HEK293 (cell line): ENCODE results near the gene CPEB3.

Experiments used
- CTCF ChIA-PET: fragments of 350-600 bp; formaldehyde crosslinking; extraction: SDS; loops from one replicate; lab custom pipeline; 2021; ENCODE audit warnings: antibody characterized with exemption; lab: Yijun Ruan, JAX
- POLR2A ChIA-PET: fragments of 300-600 bp; formaldehyde crosslinking; extraction: SDS; loops from one replicate; lab custom pipeline; 2020; ENCODE audit warnings: antibody characterized with exemption, inconsistent platforms; lab: Yijun Ruan, JAX
- H3K27ac ChIP-seq: fragments of 200-500 bp; sonication (Bioruptor generic); 2 replicates; pipeline ENCODE4 v1.5.1; 2014; ENCODE audit warnings: low read depth, low read length, control low read depth, inconsistent platforms; ENCODE audit errors: extremely low read depth
- H3K36me3 ChIP-seq, 2 experiments: fragments of 200-500 bp in 1 of 2; sonication (Bioruptor generic) in 1 of 2; 1 replicate in 1 of 2; 2 replicates in 1 of 2; pipeline ENCODE4 v1.5.1; 2014 to 2017; ENCODE audit warnings: inconsistent platforms in 2 of 2, low read length in 2 of 2; ENCODE audit not compliant: control insufficient read depth in 2 of 2, insufficient read depth in 1 of 2
- H3K4me1 ChIP-seq: fragments of 200-500 bp; sonication (Bioruptor generic); 2 replicates; pipeline ENCODE4 v1.5.1; 2014; ENCODE audit warnings: mild to moderate bottlenecking, low read length, inconsistent platforms; ENCODE audit not compliant: control insufficient read depth, insufficient read depth
- H3K4me3 ChIP-seq: 2 replicates; pipeline ENCODE4 v1.5.1; 2011; ENCODE audit warnings: low read depth, mild to moderate bottlenecking, control low read depth, low read length, moderate library complexity
- H3K9me3 ChIP-seq: fragments of 200-500 bp; sonication (Bioruptor generic); 2 replicates; pipeline ENCODE4 v1.5.1; 2014; ENCODE audit warnings: low read depth, low read length, inconsistent platforms; ENCODE audit not compliant: control insufficient read depth, insufficient read depth
- BCL6B ChIP-seq: fragments of 450-650 bp; formaldehyde crosslinking; IDR thresholded peaks from 2 replicates; pipeline ENCODE4 v1.5.1; 2017; ENCODE audit warnings: missing biosample characterization, missing genetic modification characterization
- HOXA7 ChIP-seq: sonication (generic); formaldehyde crosslinking; IDR thresholded peaks from 2 replicates; pipeline ENCODE4 v1.8.1; 2022; ENCODE audit warnings: missing genetic modification reagents, borderline replicate concordance
- KLF9 ChIP-seq: fragments of 450-650 bp; formaldehyde crosslinking; IDR thresholded peaks from 2 replicates; pipeline ENCODE4 v1.5.1; 2016; ENCODE audit warnings: missing biosample characterization, missing genetic modification characterization, low read depth
- MEIS1 ChIP-seq: sonication (generic); formaldehyde crosslinking; IDR thresholded peaks from 2 replicates; pipeline ENCODE4 v1.8.1; 2022; ENCODE audit warnings: missing genetic modification reagents, mild to moderate bottlenecking, borderline replicate concordance
- RBAK ChIP-seq: fragments of 450-650 bp; formaldehyde crosslinking; IDR thresholded peaks from 2 replicates; pipeline ENCODE4 v1.5.1; 2016; ENCODE audit warnings: missing biosample characterization, missing genetic modification characterization
- SALL2 ChIP-seq: fragments of 450-650 bp; formaldehyde crosslinking; IDR thresholded peaks from 2 replicates; pipeline ENCODE4 v1.5.0; 2017; ENCODE audit warnings: missing biosample characterization, mild to moderate bottlenecking, missing genetic modification characterization, borderline replicate concordance
- SCRT2 ChIP-seq: fragments of 450-650 bp; formaldehyde crosslinking; IDR thresholded peaks from 2 replicates; pipeline ENCODE4 v1.5.1; 2016; ENCODE audit warnings: missing biosample characterization, missing genetic modification characterization
- ZBTB48 ChIP-seq: fragments of 450-650 bp; formaldehyde crosslinking; IDR thresholded peaks from 2 replicates; pipeline ENCODE4 v1.5.1; 2016; ENCODE audit warnings: missing biosample characterization, missing genetic modification characterization
- ZBTB7A ChIP-seq: fragments of 450-650 bp; formaldehyde crosslinking; IDR thresholded peaks from 2 replicates; pipeline ENCODE4 v1.5.1; 2016; ENCODE audit warnings: low read depth, missing biosample characterization, missing genetic modification characterization
- ZNF146 ChIP-seq: fragments of 450-650 bp; formaldehyde crosslinking; IDR thresholded peaks from 2 replicates; pipeline ENCODE4 v1.5.1; 2016; ENCODE audit warnings: missing biosample characterization, missing genetic modification characterization
- ZNF174 ChIP-seq: fragments of 450-650 bp; formaldehyde crosslinking; IDR thresholded peaks from 2 replicates; pipeline ENCODE4 v1.5.0; 2017; ENCODE audit warnings: missing biosample characterization, mild to moderate bottlenecking, missing genetic modification characterization
- ZNF175 ChIP-seq: fragments of 450-650 bp; formaldehyde crosslinking; IDR thresholded peaks from 2 replicates; pipeline ENCODE4 v1.5.1; 2016; ENCODE audit warnings: missing biosample characterization, missing genetic modification characterization
- ZNF302 ChIP-seq: fragments of 450-650 bp; formaldehyde crosslinking; IDR thresholded peaks from 2 replicates; pipeline ENCODE4 v1.5.1; 2016; ENCODE audit warnings: missing biosample characterization, missing genetic modification characterization, low read depth
- ZNF391 ChIP-seq: fragments of 450-650 bp; formaldehyde crosslinking; IDR thresholded peaks from 2 replicates; pipeline ENCODE4 v1.5.1; 2016; ENCODE audit warnings: low read depth, missing biosample characterization, missing genetic modification characterization, borderline replicate concordance
- ZNF398 ChIP-seq: fragments of 450-650 bp; formaldehyde crosslinking; IDR thresholded peaks from 2 replicates; pipeline ENCODE4 v1.5.1; 2017; ENCODE audit warnings: missing biosample characterization, missing genetic modification characterization
- ZNF473 ChIP-seq: fragments of 450-650 bp; formaldehyde crosslinking; IDR thresholded peaks from 2 replicates; pipeline ENCODE4 v1.5.1; 2017; ENCODE audit warnings: missing biosample characterization, missing genetic modification characterization
- ZNF48 ChIP-seq: fragments of 450-650 bp; formaldehyde crosslinking; IDR thresholded peaks from 2 replicates; pipeline ENCODE4 v1.5.1; 2016; ENCODE audit warnings: missing biosample characterization, missing genetic modification characterization
- ZNF558 ChIP-seq: fragments of 450-650 bp; formaldehyde crosslinking; IDR thresholded peaks from 2 replicates; pipeline ENCODE4 v1.5.1; 2016; ENCODE audit warnings: missing biosample characterization, missing genetic modification characterization
- ZNF610 ChIP-seq: fragments of 450-650 bp; formaldehyde crosslinking; IDR thresholded peaks from 2 replicates; pipeline ENCODE4 v1.5.1; 2016; ENCODE audit warnings: missing biosample characterization, missing genetic modification characterization, borderline replicate concordance
- ZNF692 ChIP-seq: fragments of 450-650 bp; formaldehyde crosslinking; IDR thresholded peaks from 2 replicates; pipeline ENCODE4 v1.5.1; 2016; ENCODE audit warnings: missing biosample characterization, missing genetic modification characterization
- TF ChIP-seq, protein P1 (sequence below): fragments of 450-650 bp; formaldehyde crosslinking; IDR thresholded peaks from 2 replicates; pipeline ENCODE4; 2016; ENCODE audit warnings: missing biosample characterization, missing genetic modification characterization
- TF ChIP-seq, protein P2 (sequence below): fragments of 450-650 bp; IDR thresholded peaks from 2 replicates; pipeline ENCODE4 v1.5.1; 2018; ENCODE audit warnings: missing biosample characterization, mild to moderate bottlenecking, missing genetic modification characterization
- TF ChIP-seq, protein P3 (sequence below): fragments of 450-650 bp; formaldehyde crosslinking; IDR thresholded peaks from 2 replicates; pipeline ENCODE4 v1.5.1; 2016; ENCODE audit warnings: missing biosample characterization, missing genetic modification characterization

Gene CPEB3

GRCh38 chr10:92075829-92076228, 215.0 kb downstream of the CPEB3 start:
- ChIA-PET CTCF (no interaction called here), POLR2A (no interaction called here)
- H3K9me3 ChIP-seq, result no peaks in the 10 kb centered on the region
- TF ChIP-seq, protein P1, sequence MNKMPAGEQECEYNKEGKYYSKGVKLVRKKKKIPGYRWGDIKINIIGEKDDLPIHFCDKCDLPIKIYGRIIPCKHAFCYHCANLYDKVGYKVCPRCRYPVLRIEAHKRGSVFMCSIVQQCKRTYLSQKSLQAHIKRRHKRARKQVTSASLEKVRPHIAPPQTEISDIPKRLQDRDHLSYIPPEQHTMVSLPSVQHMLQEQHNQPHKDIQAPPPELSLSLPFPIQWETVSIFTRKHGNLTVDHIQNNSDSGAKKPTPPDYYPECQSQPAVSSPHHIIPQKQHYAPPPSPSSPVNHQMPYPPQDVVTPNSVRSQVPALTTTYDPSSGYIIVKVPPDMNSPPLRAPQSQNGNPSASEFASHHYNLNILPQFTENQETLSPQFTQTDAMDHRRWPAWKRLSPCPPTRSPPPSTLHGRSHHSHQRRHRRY (tag by site-specific recombination), result no peak
- TF ChIP-seq ZNF174 (tag by site-specific recombination) (no peak), SALL2 (tag by site-specific recombination) (no peak), HOXA7 (CRISPR knock-in tag) (no peak), ZNF473 (tag by site-specific recombination) (no peak), ZNF692 (tag by site-specific recombination) (no peak)
- no peak overlapping the region for H3K4me3 ChIP-seq
- H3K36me3 ChIP-seq, result peaks cover 0 to 6% of the 10 kb centered on the region in 2 experiments; a peak in 1 of 3 replicates
- no peak overlapping the region for H3K27ac ChIP-seq
- H3K4me1 ChIP-seq, result no peaks in the 10 kb centered on the region

GRCh38 chr10:92074126-92074887, 216.6 kb downstream of the CPEB3 start:
- TF ChIP-seq ZNF610 (no peak), ZBTB48 (tag by site-specific recombination) (no peak), KLF9 (tag by site-specific recombination) (no peak), BCL6B (tag by site-specific recombination) (no peak), ZNF398 (tag by site-specific recombination) (no peak), ZNF302 (tag by site-specific recombination) (no peak), ZNF146 (tag by site-specific recombination) (no peak), MEIS1 (no peak), ZBTB7A (tag by site-specific recombination) (no peak), SCRT2 (tag by site-specific recombination) (no peak), ZNF558 (tag by site-specific recombination) (no peak), ZNF48 (tag by site-specific recombination) (no peak), ZNF391 (tag by site-specific recombination) (no peak), RBAK (tag by site-specific recombination) (no peak), ZNF175 (tag by site-specific recombination) (no peak)
- TF ChIP-seq, protein P2, sequence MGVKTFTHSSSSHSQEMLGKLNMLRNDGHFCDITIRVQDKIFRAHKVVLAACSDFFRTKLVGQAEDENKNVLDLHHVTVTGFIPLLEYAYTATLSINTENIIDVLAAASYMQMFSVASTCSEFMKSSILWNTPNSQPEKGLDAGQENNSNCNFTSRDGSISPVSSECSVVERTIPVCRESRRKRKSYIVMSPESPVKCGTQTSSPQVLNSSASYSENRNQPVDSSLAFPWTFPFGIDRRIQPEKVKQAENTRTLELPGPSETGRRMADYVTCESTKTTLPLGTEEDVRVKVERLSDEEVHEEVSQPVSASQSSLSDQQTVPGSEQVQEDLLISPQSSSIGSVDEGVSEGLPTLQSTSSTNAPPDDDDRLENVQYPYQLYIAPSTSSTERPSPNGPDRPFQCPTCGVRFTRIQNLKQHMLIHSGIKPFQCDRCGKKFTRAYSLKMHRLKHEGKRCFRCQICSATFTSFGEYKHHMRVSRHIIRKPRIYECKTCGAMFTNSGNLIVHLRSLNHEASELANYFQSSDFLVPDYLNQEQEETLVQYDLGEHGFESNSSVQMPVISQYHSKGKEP (tag by site-specific recombination), result no peak
- TF ChIP-seq, protein P3, sequence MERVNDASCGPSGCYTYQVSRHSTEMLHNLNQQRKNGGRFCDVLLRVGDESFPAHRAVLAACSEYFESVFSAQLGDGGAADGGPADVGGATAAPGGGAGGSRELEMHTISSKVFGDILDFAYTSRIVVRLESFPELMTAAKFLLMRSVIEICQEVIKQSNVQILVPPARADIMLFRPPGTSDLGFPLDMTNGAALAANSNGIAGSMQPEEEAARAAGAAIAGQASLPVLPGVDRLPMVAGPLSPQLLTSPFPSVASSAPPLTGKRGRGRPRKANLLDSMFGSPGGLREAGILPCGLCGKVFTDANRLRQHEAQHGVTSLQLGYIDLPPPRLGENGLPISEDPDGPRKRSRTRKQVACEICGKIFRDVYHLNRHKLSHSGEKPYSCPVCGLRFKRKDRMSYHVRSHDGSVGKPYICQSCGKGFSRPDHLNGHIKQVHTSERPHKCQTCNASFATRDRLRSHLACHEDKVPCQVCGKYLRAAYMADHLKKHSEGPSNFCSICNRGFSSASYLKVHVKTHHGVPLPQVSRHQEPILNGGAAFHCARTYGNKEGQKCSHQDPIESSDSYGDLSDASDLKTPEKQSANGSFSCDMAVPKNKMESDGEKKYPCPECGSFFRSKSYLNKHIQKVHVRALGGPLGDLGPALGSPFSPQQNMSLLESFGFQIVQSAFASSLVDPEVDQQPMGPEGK (tag by site-specific recombination), result no peak
- Histone ChIP-seq H3K4me1 (no peaks in the 10 kb centered on the region), H3K9me3 (no peaks in the 10 kb centered on the region), H3K27ac (no peak overlapping the region), H3K4me3 (no peak overlapping the region), H3K36me3 (peaks cover 0 to 4% of the 10 kb centered on the region in 2 experiments; a peak in 1 of 3 replicates)
- ChIA-PET CTCF (interaction anchor here (0.6 kb wide), 1 partner anchor 50 kb away, joined by 3 read pairs; no protein-coding TSS in a partner anchor), POLR2A (no interaction called here)
